Osteoblast (primary cell): ENCODE measurements around the gene CHRD. TPM values are rescaled to one million over a fixed set of nuclear protein-coding genes. Genes with fewer than 3 reads are reported as not detected.
A peak's percentile ranks its signal among the peaks of the same experiment; 100 is the strongest.
"Not testable (repeated sequence)": the region's sequence is repeated elsewhere in the genome, so short reads cannot be mapped to it uniquely, and the experiment has no call there.

ENCODE experiments used
- DNase-seq: peaks from one replicate; pipeline ENCODE4 v3.0.0; 2011; ENCODE audit warnings: low spot score, mixed read lengths; ENCODE audit not compliant: insufficient read length; ENCODE audit errors: missing footprints
- H2AFZ ChIP-seq: 2 replicates; pipeline ENCODE4 v1.6.0; 2011; ENCODE audit warnings: mild to moderate bottlenecking, low read length
- H3K27ac ChIP-seq: 2 replicates; pipeline ENCODE4 v1.5.1; 2011; ENCODE audit warnings: mild to moderate bottlenecking, low read depth, low read length, moderate library complexity
- H3K27me3 ChIP-seq: 2 replicates; pipeline ENCODE4 v1.6.0; 2012; ENCODE audit warnings: mild to moderate bottlenecking, control low read depth, inconsistent platforms, low read length, moderate library complexity; ENCODE audit not compliant: insufficient read depth
- H3K36me3 ChIP-seq: 2 replicates; pipeline ENCODE4 v1.5.1; 2011; ENCODE audit warnings: mild to moderate bottlenecking, low read length, control low read depth, moderate library complexity; ENCODE audit not compliant: insufficient read depth
- H3K4me1 ChIP-seq: 2 replicates; pipeline ENCODE4 v1.5.1; 2011; ENCODE audit warnings: mild to moderate bottlenecking, low read length, control low read depth, moderate library complexity; ENCODE audit not compliant: insufficient read depth
- H3K4me2 ChIP-seq: 2 replicates; pipeline ENCODE4 v1.6.0; 2011; ENCODE audit warnings: mild to moderate bottlenecking, low read length; ENCODE audit not compliant: insufficient read depth
- H3K4me3 ChIP-seq: fragments of 200-600 bp; sonication (generic); 3 replicates; pipeline ENCODE4 v1.5.1; 2012; ENCODE audit warnings: mild to moderate bottlenecking, low read length, inconsistent platforms; ENCODE audit not compliant: insufficient read depth
- H3K79me2 ChIP-seq: 2 replicates; pipeline ENCODE4 v1.6.0; 2012; ENCODE audit warnings: mild to moderate bottlenecking, low read length, control low read depth, inconsistent platforms; ENCODE audit not compliant: insufficient read depth
- H3K9me3 ChIP-seq: 2 replicates; pipeline ENCODE4 v1.5.1; 2011; ENCODE audit warnings: low read depth, low read length, control low read depth
- H4K20me1 ChIP-seq: 2 replicates; pipeline ENCODE4 v1.6.0; 2012; ENCODE audit warnings: mild to moderate bottlenecking, low read length, control low read depth; ENCODE audit not compliant: insufficient read depth
- CTCF ChIP-seq: IDR thresholded peaks from 2 replicates; pipeline ENCODE4 v1.5.1; 2011; ENCODE audit warnings: mild to moderate bottlenecking, low read depth, low read length, moderate library complexity; ENCODE audit errors: extremely low read depth
- total RNA-seq: library from RNA; depleted of rRNA; stranded (reverse); fragments of >200 nt; gene quantifications from 2 replicates; pipeline ENCODE4 v1.2.3, GENCODE V29; 2012

CHRD gene
- total RNA-seq, 1 donor: 0.36 TPM

- Histone ChIP-seq H3K4me3 (peak overlapping the region; percentile 59), H3K27ac (peak overlapping the region; percentile 97), H3K9me3 (no peaks in the 10 kb centered on the region), H3K4me2 (peak overlapping the region; percentile 94), H3K4me1 (peaks cover 45% of the 10 kb centered on the region), H4K20me1 (peaks cover 17% of the 10 kb centered on the region), H2AFZ (peak overlapping the region; percentile 46), H3K36me3 (peaks cover 32% of the 10 kb centered on the region), H3K79me2 (peaks cover 43% of the 10 kb centered on the region), H3K27me3 (no peaks in the 10 kb centered on the region)
- no peak for TF ChIP-seq CTCF
- no peak for DNase-seq
Observed at GRCh38 chr3:184339001-184339400, 40.9 kb upstream of the CHRD start.

GRCh38 chr3:184339451-184340135, 40.3 kb upstream of the CHRD start:
- not testable (repeated sequence) for H3K27me3 ChIP-seq, H3K27ac ChIP-seq, H3K4me2 ChIP-seq, H3K9me3 ChIP-seq, H2AFZ ChIP-seq, H3K4me3 ChIP-seq, DNase-seq
- Histone ChIP-seq H3K79me2 (peaks cover 42% of the 10 kb centered on the region), H4K20me1 (peaks cover 16% of the 10 kb centered on the region), H3K4me1 (peaks cover 42% of the 10 kb centered on the region), H3K36me3 (peaks cover 31% of the 10 kb centered on the region)

- Histone ChIP-seq H3K4me3 (no peak overlapping the region), H3K4me2 (no peak overlapping the region), H2AFZ (no peak overlapping the region), H3K27me3 (no peaks in the 10 kb centered on the region), H3K27ac (no peak overlapping the region), H3K9me3 (no peaks in the 10 kb centered on the region), H3K79me2 (peaks cover 34% of the 10 kb centered on the region), H3K4me1 (peaks cover 33% of the 10 kb centered on the region), H3K36me3 (peaks cover 21% of the 10 kb centered on the region), H4K20me1 (peaks cover 16% of the 10 kb centered on the region)
- peak; percentile 13 for DNase-seq
- TF ChIP-seq CTCF: no peak
Observed at GRCh38 chr3:184341925-184342324, 37.9 kb upstream of the CHRD start.

- H3K4me2 ChIP-seq: no peak overlapping the region
- H3K27me3 ChIP-seq: no peaks in the 10 kb centered on the region
- peak; percentile 55 for DNase-seq
- peaks cover 9% of the 10 kb centered on the region for H4K20me1 ChIP-seq
- peaks cover 18% of the 10 kb centered on the region for H3K4me1 ChIP-seq
- no peak overlapping the region for H3K27ac ChIP-seq
- H3K36me3 ChIP-seq: peaks cover 21% of the 10 kb centered on the region
- TF ChIP-seq CTCF: no peak
- H3K4me3 ChIP-seq: no peak overlapping the region
- no peaks in the 10 kb centered on the region for H3K9me3 ChIP-seq
- H2AFZ ChIP-seq: no peak overlapping the region
- peaks cover 20% of the 10 kb centered on the region for H3K79me2 ChIP-seq
Observed at GRCh38 chr3:184343200-184343876, 36.5 kb upstream of the CHRD start.
